ENCODE measurements around the gene PFN3. TPM values are rescaled to one million over a fixed set of nuclear protein-coding genes. Genes with fewer than 3 reads are reported as not detected.

The PFN3 gene
- polyA plus RNA-seq, 1 of the 3 experiments (the other 2 are of a cell fraction) = not detected

- ChIA-PET CTCF (interaction anchor here (0.6 to 14.2 kb wide), 8 partner anchors 10 to 335 kb away, joined by 3 to 318 read pairs (median 4); partner anchors contain the start of genes F12 and PRR7), POLR2A (no interaction called here)
- Histone ChIP-seq H3K9me3 (no peaks in the 10 kb centered on the region), H3K36me3 (replicated peaks in 1 of 2; ENCODE audit: control insufficient read depth in 1 of 2, insufficient read depth in 2 of 2, low read length in 1 of 2) (no peaks in the 10 kb centered on the region), H3K4me1 (ENCODE audit: control insufficient read depth in 1 of 2, insufficient read depth in 2 of 2, low read depth in 1 of 2, low read length in 1 of 2) (peaks cover 0 to 3% of the 10 kb centered on the region in 2 experiments; a peak in 1 of 4 replicates), H3K9me2 (no peaks in the 10 kb centered on the region), H3K27ac (ENCODE audit: low read depth in 2 of 2, low read length in 1 of 2) (no peak overlapping the region), H3K4me2 (no peak overlapping the region), H4K20me1 (ENCODE audit: insufficient read depth) (no peaks in the 10 kb centered on the region), H3F3A (replicated peaks; ENCODE audit: insufficient read depth) (peaks cover 5% of the 10 kb centered on the region), H3K27me3 (ENCODE audit: insufficient read depth) (no peaks in the 10 kb centered on the region), H3K4me3 (ENCODE audit: low read depth in 2 of 2, low read length in 1 of 2) (no peak overlapping the region), H3K9ac (no peak overlapping the region), H3K79me2 (ENCODE audit: insufficient read depth) (no peaks in the 10 kb centered on the region), H2AFZ (ENCODE audit: low read depth) (no peak overlapping the region)
- WGBS (ENCODE audit: low lambda C conversion rate) = 70% methylated on average over 5 of the region's 5 CpGs
- no peak for DNase-seq
- TF ChIP-seq GABPA (IDR thresholded peaks at IDR 0.05; ENCODE audit: low read depth) (no peak), ZBTB33 (IDR thresholded peaks at IDR 0.05; ENCODE audit: borderline replicate concordance, low read depth) (no peak), USF1 (IDR thresholded peaks at IDR 0.05; ENCODE audit: borderline replicate concordance, low read depth) (no peak), YY1 (IDR thresholded peaks at IDR 0.05; ENCODE audit: low read depth) (no peak), FOXM1 (IDR thresholded peaks at IDR 0.05; ENCODE audit: low read depth) (no peak), PBX3 (IDR thresholded peaks at IDR 0.05) (no peak)
These were observed 7.7 kb downstream of the PFN3 start for GRCh38 chr5:177392765-177393164.

GRCh38 chr5:177390363-177391300 lies 9.8 kb downstream of the PFN3 start:
- no peak overlapping the region; a peak in 1 of 4 replicates for H3K4me3 ChIP-seq (ENCODE audit: low read depth in 2 of 2, low read length in 1 of 2)
- DNase-seq = peak; percentile 95
- no peaks in the 10 kb centered on the region for H4K20me1 ChIP-seq (ENCODE audit: insufficient read depth)
- no peak overlapping the region for H3K27ac ChIP-seq (ENCODE audit: low read depth in 2 of 2, low read length in 1 of 2)
- H3K9ac ChIP-seq = no peak overlapping the region
- no peaks in the 10 kb centered on the region for H3K79me2 ChIP-seq (ENCODE audit: insufficient read depth)
- POLR2A ChIA-PET = interaction anchor here (1.0 to 3.6 kb wide), 5 partner anchors 13 to 110 kb away, joined by 3 to 22 read pairs (median 5); no protein-coding TSS in a partner anchor
- H3K4me2 ChIP-seq = no peak overlapping the region
- no peaks in the 10 kb centered on the region for H3K9me2 ChIP-seq
- no peaks in the 10 kb centered on the region for H3K27me3 ChIP-seq (ENCODE audit: insufficient read depth)
- CTCF ChIA-PET = interaction anchor here (0.6 to 14.2 kb wide), 43 partner anchors 7 to 277 kb away, joined by 3 to 318 read pairs (median 5); partner anchors contain the start of genes DOK3, F12, GRK6 and LMAN2
- peak overlapping the region; percentile 15; the same call in 1 of the 2 replicates for H2AFZ ChIP-seq (ENCODE audit: low read depth)
- WGBS (ENCODE audit: low lambda C conversion rate) = 30% methylated on average over 12 of the region's 13 CpGs
- H3K4me1 ChIP-seq (ENCODE audit: control insufficient read depth in 1 of 2, insufficient read depth in 2 of 2, low read depth in 1 of 2, low read length in 1 of 2) = peaks cover 0 to 3% of the 10 kb centered on the region in 2 experiments; a peak in 1 of 4 replicates
- no peaks in the 10 kb centered on the region for H3K36me3 ChIP-seq (replicated peaks in 1 of 2; ENCODE audit: control insufficient read depth in 1 of 2, insufficient read depth in 2 of 2, low read length in 1 of 2)
- peaks cover 5% of the 10 kb centered on the region for H3F3A ChIP-seq (replicated peaks; ENCODE audit: insufficient read depth)
- H3K9me3 ChIP-seq = no peaks in the 10 kb centered on the region
- no peak for TF ChIP-seq PBX3 (IDR thresholded peaks at IDR 0.05)
- TF ChIP-seq ELF1 (IDR thresholded peaks at IDR 0.05) = no peak
- peak; percentile 98 for TF ChIP-seq MXI1 (IDR thresholded peaks at IDR 0.05; ENCODE audit: low read depth, low read length)
- TF ChIP-seq NRF1 (IDR thresholded peaks at IDR 0.05; ENCODE audit: low read depth, low read length) = 0 out of 2 replicates have a peak, but pooled peaks have one; percentile 27
- TF ChIP-seq RAD21 (IDR thresholded peaks at IDR 0.05; ENCODE audit: low read length) = peak; percentile 95
- no peak for TF ChIP-seq FOXJ3 (CRISPR knock-in tag; IDR thresholded peaks at IDR 0.05)
- TF ChIP-seq NFIC (IDR thresholded peaks at IDR 0.05; ENCODE audit: borderline replicate concordance) = no peak
- TF ChIP-seq CTCF (IDR thresholded peaks at IDR 0.05) = peak; percentile 88
- no peak for TF ChIP-seq REST (IDR thresholded peaks at IDR 0.05; ENCODE audit: low read depth, low read length)
